Activated CD4-positive, alpha-beta T cell treated with anti-CD3 and anti-CD28 coated beads, Interleukin-2, amount 50 U/mL, for 24 hours (primary cell): ENCODE data around the gene NSUN3.
"Not testable (repeated sequence)": the region's sequence is repeated elsewhere in the genome, so short reads cannot be mapped to it uniquely, and the experiment has no call there.

ENCODE experiments used
- DNase-seq, 2 donors: peaks; one replicate each; pipeline ENCODE4 v3.0.0-alpha.2; 2020; ENCODE audit warnings: low read depth in 1 of 2, low spot score in 1 of 2

Gene NSUN3

DNA sequence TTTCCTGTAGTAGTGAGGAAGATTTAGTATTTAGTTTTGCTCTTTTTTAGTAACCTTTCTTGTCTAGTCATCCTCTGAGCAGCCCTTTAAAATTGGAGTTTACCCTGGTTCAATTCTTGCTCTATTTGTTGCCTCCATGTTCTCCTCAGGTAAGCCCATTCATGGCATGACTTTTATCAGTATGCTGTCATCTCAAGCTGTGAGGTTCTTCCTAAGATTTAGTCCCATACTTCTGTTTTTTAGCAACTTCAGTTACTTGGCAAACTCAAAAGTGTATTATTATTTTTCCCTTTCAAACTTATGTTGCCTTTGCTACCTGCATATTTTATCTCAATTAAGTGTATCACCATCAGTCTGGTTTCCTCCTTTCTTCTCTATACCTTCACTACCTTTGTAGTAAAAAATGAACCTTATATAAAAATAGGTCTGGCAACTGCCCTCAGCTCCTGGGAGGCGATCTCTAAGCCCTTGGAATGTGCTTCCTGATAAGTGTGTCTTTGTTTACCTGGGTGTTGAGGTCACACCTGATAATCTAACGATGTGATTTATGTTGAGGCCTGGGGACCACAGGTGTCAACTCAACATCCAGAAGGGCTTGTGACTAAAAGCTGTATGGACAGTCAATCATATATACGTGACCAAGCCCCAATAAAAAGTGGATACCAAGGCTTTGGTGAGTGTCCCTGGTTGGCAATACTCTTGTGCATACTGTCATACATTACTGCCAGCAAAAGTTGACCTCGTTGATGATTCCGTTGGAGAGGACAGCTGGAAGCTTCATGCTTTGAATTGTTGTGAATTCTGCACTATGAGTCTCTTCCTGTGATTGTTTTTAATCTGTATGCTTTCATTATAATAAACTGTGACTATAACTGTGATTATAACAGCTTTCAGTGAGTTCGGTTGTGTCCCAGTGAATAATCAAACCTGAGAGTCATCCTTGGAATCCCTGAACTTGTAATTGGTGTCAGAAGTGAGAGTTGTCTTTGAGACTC is 3.9 kb downstream of the NSUN3 start:
- no peak for DNase-seq

DNA sequence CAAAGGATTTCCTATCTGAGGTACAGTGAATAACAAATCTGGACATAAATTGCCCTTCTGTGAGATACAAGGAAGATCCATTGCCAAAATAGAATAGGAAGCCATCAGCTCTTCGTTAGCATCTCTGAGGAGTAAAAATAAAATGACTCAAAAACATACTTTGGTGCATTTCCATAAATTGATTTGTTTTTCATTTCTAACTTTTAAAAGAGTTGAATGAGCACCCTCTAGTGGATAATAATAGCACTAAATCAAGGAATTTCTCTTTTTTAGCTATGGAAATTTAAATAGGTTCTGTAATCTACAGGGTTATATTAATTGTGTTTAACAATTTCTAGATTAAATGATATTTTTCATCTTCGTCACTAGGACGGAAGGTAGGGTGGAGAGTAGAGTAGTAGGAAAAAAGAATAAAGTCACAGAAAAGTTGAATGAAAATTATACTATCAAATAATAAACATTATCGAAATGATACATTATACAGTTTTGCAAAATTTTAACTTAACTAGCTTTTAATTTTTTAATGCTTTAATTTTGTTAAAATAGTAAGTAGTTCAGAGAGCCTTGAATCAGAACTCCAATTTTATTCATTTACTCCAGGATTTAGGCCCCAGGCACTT is 6.4 kb downstream of the NSUN3 start:
- DNase-seq = no peak

GRCh38 chr3:94070341-94070911 is 7.6 kb downstream of the NSUN3 start:
- DNase-seq = no peak

GRCh38 chr3:94071713-94072284 is 8.9 kb downstream of the NSUN3 start:
- no peak for DNase-seq

DNA sequence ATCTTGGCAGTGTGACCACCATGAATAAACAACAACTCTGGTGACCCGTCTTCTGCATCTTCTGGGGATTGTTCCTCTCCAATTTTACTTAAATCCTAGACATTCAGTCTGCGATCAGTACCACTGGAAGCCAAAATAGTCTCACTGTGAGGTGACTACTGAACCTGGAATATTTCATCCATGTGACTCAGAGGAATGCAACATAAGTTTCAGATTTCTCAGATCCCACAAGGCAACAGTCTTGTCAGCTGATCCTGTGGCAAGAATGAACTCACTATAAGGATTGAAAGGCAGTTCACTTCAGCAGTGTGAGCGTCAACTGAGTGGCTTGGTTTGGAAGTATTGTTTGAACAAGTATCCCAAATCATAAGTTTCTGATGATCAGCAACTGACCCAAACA is 13.2 kb downstream of the NSUN3 start:
- DNase-seq = no peak

DNA sequence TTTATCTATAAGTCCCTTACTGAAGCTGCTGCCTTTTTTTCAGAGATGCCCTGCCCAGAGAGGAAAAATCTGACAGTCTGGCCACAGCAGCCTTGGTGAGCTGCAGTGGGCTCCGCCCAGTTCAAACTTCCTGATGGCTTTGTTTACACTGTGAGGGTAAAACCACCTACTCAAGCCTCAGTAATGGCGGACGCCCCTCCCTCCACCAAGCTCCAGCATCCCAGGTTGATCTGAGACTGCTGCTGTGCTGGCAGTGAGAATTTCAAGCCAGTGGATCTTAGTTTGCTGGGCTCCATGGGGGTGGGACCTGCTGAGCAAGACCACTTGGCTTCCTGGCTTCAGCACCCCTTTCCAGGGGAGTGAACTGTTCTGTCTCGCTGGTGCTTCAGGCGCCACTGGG is 17.7 kb downstream of the NSUN3 start:
- not testable (repeated sequence) for DNase-seq

GRCh38 chr3:94081884-94082283 is 19.0 kb downstream of the NSUN3 start:
- no peak for DNase-seq

DNA sequence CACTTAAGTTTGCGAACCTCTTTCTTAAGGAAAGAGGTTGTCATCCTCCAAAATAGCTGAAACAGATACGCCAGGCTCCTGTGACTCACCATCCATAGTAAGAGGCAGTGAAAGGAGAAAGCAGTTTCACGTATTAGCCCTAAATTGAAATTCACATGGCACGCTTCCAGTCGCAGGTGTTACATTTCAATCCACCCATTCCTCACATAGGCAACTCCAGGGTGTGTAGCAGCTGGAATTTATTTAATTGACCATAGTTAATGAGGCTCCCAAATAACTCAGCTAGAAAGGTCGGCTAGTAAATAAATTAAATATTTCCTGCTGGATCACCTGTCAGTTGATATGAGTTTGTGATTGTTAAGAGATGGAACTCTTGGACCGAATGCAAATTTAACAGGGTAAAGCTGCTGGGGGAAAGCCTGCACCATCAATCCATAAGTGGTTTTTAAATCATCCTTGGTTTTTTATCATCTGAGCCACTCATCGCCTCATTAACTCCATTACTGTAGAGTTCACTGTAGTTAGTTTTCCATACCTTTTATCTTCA is 19.6 kb downstream of the NSUN3 start:
- DNase-seq = no peak

- no peak for DNase-seq
Observed at GRCh38 chr3:94083261-94083660, 20.4 kb downstream of the NSUN3 start.

DNA sequence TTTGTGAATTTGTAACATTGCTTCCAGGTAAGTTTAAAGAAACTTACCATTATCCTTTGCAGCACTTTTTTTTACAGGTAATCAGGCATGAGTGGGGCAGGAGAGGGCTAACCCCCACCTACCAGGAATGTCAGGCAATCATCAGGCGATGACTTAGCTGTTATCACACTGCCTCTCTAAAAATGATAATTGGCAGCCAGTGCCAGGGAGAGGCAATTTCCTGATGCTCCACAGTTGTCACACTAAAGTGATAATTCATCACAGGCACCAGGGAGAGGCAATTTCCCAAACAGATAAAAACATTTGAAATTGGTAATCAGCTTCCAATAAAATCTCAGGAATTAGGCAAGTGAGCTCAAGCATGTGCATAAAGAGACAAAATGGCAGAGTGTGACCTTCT is 26.3 kb downstream of the NSUN3 start:
- DNase-seq = no peak

DNA sequence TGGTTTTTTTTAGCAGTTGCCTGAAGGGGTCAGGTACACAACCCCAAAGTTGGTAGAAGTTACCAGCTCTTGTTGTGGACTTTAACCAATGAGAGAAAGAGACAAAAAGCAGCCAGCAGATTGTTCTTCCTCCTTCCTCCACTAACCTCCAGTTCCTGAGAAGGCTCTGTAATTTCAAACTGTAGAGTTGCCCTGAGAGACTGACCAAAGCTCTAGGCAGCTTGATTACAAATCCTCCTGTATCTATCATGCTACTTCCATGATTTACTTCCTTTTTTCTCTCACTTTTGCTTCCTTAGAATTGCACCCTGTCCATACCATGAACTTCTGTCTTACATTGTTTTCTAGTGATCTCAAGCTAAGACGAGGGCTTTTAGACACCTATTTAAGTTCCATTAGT is 29.2 kb downstream of the NSUN3 start:
- DNase-seq = no peak

DNA sequence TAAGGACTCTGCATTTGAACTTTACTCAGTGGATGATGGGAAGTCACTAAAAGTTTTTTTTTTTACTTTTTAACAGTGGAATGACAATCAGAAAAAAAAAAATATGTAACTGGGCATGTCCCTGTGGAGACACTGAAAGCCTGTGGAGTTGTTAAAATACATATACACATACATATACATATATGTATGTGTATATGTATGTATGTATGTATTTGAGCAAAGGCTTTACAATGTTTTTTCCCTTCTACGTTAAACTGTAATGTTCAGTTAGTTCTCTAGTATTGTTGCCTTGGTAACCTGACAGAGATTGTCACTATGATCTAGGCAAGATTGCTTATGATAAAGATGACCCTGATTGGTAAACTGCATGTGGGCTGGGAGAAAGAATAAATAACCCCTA is 30.3 kb downstream of the NSUN3 start:
- no peak for DNase-seq

DNA sequence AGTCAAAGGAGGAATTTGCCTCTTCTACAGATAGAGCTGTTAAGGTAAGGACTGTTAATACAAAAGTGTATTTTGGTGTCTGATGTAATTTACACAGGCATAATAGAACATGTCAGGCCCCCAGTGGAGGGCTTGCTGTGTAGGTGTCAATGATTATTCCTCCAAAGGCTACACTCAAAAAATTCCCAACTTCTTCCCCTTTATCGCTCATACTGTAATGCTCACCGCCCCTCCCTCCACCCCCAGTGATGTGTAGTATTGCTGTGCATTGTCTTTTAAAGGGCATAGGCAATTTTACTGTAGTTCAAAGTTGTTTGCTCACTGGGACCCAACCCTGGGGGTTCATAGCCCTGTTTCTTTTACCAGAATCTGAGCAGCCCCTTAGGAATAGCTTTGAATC is 32.2 kb downstream of the NSUN3 start:
- no peak for DNase-seq

DNA sequence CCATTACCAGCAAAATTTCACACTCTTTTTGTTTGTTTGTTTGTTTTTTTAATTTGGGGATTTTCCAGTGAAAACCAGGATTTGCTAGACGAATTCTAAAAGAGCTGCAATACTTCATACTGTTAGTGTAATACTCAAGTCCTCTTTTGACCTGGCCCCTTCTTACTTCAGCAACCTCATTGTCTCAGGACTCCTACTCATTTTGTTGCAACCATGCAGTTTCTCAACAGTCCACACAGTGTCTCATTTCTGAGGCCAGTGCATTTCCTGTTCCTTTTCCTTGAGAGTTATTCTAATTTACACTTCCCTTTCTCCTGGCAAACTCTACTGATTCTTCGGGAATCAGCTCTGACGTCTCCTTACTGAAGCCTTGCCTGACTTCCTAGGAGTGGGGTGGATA is 35.6 kb downstream of the NSUN3 start:
- no peak for DNase-seq

DNA sequence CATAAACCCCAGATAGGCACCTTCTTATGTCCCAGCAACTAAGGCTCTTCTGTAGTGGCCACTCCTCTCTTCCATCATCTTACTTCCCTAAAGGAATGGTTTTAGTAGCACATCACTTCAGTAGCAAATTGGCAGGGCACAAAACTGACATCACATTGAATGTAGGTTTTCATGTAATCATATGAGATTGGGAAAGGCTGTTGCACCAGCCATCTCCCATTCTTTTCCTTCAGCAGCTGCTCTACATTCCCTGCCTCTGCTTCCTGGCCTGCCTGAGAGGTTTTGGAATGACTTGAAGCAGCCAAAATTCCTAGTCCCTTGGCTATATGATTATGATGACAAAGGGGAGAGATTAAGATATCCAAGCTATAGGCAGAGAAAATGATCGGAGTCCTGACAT is 36.5 kb downstream of the NSUN3 start:
- DNase-seq = no peak

DNA sequence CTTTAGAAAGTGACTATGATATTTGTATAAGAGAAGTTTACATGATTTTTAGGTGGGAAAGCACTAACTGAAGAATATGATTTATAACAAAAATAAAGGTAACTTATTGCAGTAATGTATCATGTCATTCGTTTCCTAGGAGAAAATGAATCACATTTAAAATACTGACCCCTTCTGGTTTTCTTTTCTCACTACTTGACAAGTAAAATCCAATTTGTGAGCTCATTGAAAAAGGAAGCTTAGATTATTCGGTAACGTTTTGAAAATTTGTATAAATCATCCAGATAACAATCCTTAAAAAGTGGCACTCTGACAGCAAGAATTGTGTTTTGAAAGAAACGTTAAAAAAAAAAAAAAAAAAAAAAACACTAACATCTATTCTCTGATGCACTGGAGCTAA is 39.0 kb downstream of the NSUN3 start:
- DNase-seq = no peak

DNA sequence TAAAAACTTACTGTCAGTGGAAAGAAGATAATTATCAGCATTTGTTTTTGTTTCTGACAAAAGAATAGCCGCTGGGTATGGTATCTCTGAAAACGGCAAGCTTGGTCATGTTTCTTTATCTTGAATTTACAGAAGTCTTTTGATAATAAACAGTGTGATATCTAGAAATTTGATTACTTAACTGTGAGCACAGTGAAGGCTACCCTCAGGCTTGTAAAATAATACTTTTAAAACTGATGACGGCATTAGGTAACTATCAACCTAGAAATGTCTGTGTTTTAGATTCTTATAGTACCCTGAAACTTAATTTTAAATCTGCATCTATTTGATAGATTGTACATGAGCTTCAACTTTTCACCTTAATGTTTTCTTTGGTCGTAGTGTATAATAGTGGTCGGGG is 43.4 kb downstream of the NSUN3 start:
- DNase-seq = no peak

GRCh38 chr3:94110232-94110631 is 47.4 kb downstream of the NSUN3 start:
- DNase-seq = not testable (repeated sequence)

DNA sequence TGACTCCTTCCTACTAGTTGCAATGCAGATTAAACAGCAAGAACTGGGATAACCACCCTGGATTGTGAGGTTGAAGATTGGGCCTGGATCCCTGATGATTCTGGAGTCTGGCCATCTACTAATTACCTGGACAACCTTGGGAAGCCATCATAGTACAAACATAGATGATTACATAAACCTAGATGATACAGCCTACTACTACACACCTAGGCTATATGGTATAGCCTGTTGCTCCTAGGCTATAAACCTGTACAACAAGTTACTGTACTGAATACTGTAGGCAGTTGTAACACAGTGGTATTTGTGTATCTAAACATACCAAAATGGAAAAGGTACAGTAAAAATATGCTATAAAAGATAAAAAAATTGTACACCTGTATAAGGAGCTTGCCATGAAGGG is 48.0 kb downstream of the NSUN3 start:
- DNase-seq = no peak

DNA sequence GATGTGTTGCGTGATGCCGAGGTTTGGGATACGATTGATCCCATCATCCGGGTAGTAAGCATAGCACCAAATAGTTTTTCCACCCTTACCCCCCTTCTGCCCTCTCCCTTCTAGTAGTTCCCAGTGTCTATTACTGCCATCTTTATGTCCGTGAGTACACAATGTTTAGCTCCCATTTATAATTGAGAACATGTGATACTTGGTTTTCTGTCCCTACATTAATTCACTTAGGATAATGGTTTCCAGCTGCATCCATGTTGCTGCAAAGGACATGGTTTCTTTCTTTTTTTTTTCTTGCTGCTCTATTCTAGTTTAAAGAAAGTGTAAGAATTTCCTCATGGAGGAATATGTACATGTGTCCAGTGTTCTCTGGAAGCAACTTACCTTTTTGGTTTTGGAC is 51.8 kb downstream of the NSUN3 start:
- no peak for DNase-seq

GRCh38 chr3:94115482-94115881 is 52.6 kb downstream of the NSUN3 start:
- no peak for DNase-seq

GRCh38 chr3:94117729-94118128 is 54.9 kb downstream of the NSUN3 start:
- DNase-seq = no peak
